Natural killer cell (primary cell): ENCODE measurements around the gene TEX53. TPM values are rescaled to one million over a fixed set of nuclear protein-coding genes. Genes with fewer than 3 reads are reported as not detected.
A peak's percentile ranks its signal among the peaks of the same experiment; 100 is the strongest.

ENCODE experiments used
- ATAC-seq, 3 donors: fragments of 150-1000 bp in 2 of 3; fragments of 200-7000 bp in 1 of 3; cut with Tn5 transposase; 1 replicate in 1 of 3; 2 replicates in 2 of 3; pipeline ENCODE4 v1.10.0; 2021; ENCODE audit warnings: mild to moderate bottlenecking in 2 of 3, moderate library complexity in 2 of 3
- DNase-seq, 2 donors: peaks; one replicate each; pipeline versions ENCODE4 v3.0.0 to v3.0.0-alpha.2; 2013 to 2021; ENCODE audit warnings: mixed read lengths in 1 of 2
- H3K27ac ChIP-seq: one replicate; pipeline ENCODE4 v1.5.1; 2013; ENCODE audit warnings: mild to moderate bottlenecking, low read length
- H3K27me3 ChIP-seq: one replicate; pipeline ENCODE4 v1.6.1; 2013; ENCODE audit warnings: low read length; ENCODE audit not compliant: control insufficient read depth, insufficient read depth
- H3K36me3 ChIP-seq: one replicate; pipeline ENCODE4 v1.6.1; 2013; ENCODE audit warnings: low read length; ENCODE audit not compliant: control insufficient read depth, insufficient read depth
- H3K4me1 ChIP-seq: one replicate; pipeline ENCODE4 v1.6.1; 2013; ENCODE audit warnings: low read length; ENCODE audit not compliant: control insufficient read depth, insufficient read depth
- H3K4me3 ChIP-seq: one replicate; pipeline ENCODE4 v1.5.1; 2013; ENCODE audit warnings: low read length
- H3K9me3 ChIP-seq: one replicate; pipeline ENCODE4 v1.6.1; 2013; ENCODE audit warnings: low read length; ENCODE audit not compliant: control insufficient read depth, insufficient read depth
- H3K27ac Mint-ChIP-seq, 2 donors: one replicate each; pipeline ENCODE4 v1.8.0; 2022; ENCODE audit warnings: mild to moderate bottlenecking in 2 of 2, mixed read lengths in 2 of 2, moderate library complexity in 1 of 2
- H3K27me3 Mint-ChIP-seq, 2 donors: one replicate each; pipeline ENCODE4 v1.8.0; 2022; ENCODE audit warnings: low read depth in 2 of 2, mixed read lengths in 2 of 2
- H3K36me3 Mint-ChIP-seq: one replicate; pipeline ENCODE4 v1.8.0; 2022; ENCODE audit warnings: mixed read lengths
- H3K4me1 Mint-ChIP-seq, 2 donors: one replicate each; pipeline ENCODE4 v1.8.0; 2022; ENCODE audit warnings: mixed read lengths in 2 of 2
- H3K4me3 Mint-ChIP-seq: one replicate; pipeline ENCODE4 v1.8.0; 2022; ENCODE audit warnings: mild to moderate bottlenecking, moderate library complexity, mixed read lengths
- H3K9me3 Mint-ChIP-seq, 2 donors: one replicate each; pipeline ENCODE4 v1.8.0; 2022; ENCODE audit warnings: mixed read lengths in 2 of 2
- WGBS: methylation state at CpG from one replicate; pipeline ENCODE4 v1.1.7; 2013; ENCODE audit warnings: missing lambda C conversion rate; ENCODE audit not compliant: insufficient coverage; 5-methylcytosine and 5-hydroxymethylcytosine counted together
- intact Hi-C: fragments of 100-400 bp; cut with micrococcal nuclease; formaldehyde crosslinking; loops from one replicate; pipeline ENCODE4 v1.14.2; 2022
- total RNA-seq, 4 donors: library from RNA; stranded (reverse); fragments of 120-200 nt in 1 of 4; gene quantifications; one replicate each; pipeline versions ENCODE4 v1.2.3 to v1.2.4, GENCODE V29; 2013 to 2022
- TF ChIP-seq, protein P1 (sequence below): fragments of 200-600 bp; IDR thresholded peaks from one replicate; pipeline ENCODE4 v1.8.0; 2022; ENCODE audit warnings: antibody characterized with exemption

The TEX53 gene
- total RNA-seq, 3 donors from 2014 or later (not counting 1 experiment from before 2014, with no cell fraction given) = not detected

DNA sequence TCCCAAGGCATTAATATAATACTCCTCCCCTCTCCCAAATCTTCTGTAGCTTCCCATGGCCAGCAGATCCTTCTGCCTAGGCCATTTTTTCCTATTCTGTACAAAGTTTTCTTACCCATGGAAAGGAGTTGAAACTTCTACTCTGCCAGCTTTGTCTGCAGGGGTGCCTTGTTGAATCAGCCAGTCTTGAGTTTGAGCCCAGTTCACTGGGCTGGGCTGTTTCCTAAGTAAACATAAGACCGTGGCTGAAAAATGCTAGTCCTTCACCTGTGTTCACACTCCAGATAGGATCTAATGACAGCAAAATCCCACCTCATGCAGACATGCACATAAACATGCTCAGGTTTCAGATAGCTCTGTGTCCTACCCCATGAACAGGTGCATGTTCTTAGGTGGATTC lies 14.0 kb upstream of the TEX53 start:
- Mint-ChIP-seq H3K4me3 (no peak overlapping the region), H3K36me3 (no peaks in the 10 kb centered on the region), H3K27ac (no peak overlapping the region), H3K9me3 (no peaks in the 10 kb centered on the region), H3K4me1 (no peaks in the 10 kb centered on the region), H3K27me3 (peaks cover 25 to 33% of the 10 kb centered on the region in 2 donors)
- TF ChIP-seq, protein P1, sequence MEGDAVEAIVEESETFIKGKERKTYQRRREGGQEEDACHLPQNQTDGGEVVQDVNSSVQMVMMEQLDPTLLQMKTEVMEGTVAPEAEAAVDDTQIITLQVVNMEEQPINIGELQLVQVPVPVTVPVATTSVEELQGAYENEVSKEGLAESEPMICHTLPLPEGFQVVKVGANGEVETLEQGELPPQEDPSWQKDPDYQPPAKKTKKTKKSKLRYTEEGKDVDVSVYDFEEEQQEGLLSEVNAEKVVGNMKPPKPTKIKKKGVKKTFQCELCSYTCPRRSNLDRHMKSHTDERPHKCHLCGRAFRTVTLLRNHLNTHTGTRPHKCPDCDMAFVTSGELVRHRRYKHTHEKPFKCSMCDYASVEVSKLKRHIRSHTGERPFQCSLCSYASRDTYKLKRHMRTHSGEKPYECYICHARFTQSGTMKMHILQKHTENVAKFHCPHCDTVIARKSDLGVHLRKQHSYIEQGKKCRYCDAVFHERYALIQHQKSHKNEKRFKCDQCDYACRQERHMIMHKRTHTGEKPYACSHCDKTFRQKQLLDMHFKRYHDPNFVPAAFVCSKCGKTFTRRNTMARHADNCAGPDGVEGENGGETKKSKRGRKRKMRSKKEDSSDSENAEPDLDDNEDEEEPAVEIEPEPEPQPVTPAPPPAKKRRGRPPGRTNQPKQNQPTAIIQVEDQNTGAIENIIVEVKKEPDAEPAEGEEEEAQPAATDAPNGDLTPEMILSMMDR = no peak
- ATAC-seq (no peak), DNase-seq (no peak)
- 82% methylated on average over 1 of the region's 1 CpG for WGBS
- Histone ChIP-seq H3K4me1 (no peaks in the 10 kb centered on the region), H3K9me3 (no peaks in the 10 kb centered on the region), H3K27me3 (no peaks in the 10 kb centered on the region), H3K36me3 (no peaks in the 10 kb centered on the region), H3K27ac (no peak overlapping the region), H3K4me3 (no peak overlapping the region)
- intact Hi-C loops = no loop called here

DNA sequence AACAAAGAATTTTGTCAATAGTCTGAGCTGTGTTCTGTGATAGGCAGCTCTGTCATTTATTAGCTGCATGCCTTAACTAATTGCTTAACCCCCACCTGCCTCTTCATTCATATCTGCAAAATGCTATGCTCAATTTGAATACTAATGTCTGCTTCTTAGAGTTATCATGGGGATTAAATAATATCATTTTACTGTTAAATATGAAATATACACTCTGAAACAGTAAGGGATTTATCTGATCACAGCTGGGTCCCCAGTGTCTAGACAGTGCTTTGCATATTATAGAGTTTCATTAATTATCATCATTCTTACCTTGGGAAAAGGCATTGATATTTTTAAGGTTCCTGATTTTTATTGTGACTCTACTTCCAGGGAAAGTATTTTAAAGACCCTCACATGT lies 12.4 kb upstream of the TEX53 start:
- H3K27ac ChIP-seq = no peak overlapping the region
- H3K27ac Mint-ChIP-seq = no peak overlapping the region
- no peak overlapping the region for H3K4me3 Mint-ChIP-seq
- no peaks in the 10 kb centered on the region for H3K9me3 Mint-ChIP-seq
- intact Hi-C loops = no loop called here
- no peak for DNase-seq
- H3K27me3 ChIP-seq = no peaks in the 10 kb centered on the region
- ATAC-seq = no peak
- peaks cover 17 to 27% of the 10 kb centered on the region in 2 donors for H3K27me3 Mint-ChIP-seq
- no peak overlapping the region for H3K4me3 ChIP-seq
- H3K9me3 ChIP-seq = no peaks in the 10 kb centered on the region
- no peaks in the 10 kb centered on the region for H3K4me1 Mint-ChIP-seq
- TF ChIP-seq, protein P1 = no peak
- no peaks in the 10 kb centered on the region for H3K4me1 ChIP-seq
- H3K36me3 Mint-ChIP-seq = no peaks in the 10 kb centered on the region
- no peaks in the 10 kb centered on the region for H3K36me3 ChIP-seq

DNA sequence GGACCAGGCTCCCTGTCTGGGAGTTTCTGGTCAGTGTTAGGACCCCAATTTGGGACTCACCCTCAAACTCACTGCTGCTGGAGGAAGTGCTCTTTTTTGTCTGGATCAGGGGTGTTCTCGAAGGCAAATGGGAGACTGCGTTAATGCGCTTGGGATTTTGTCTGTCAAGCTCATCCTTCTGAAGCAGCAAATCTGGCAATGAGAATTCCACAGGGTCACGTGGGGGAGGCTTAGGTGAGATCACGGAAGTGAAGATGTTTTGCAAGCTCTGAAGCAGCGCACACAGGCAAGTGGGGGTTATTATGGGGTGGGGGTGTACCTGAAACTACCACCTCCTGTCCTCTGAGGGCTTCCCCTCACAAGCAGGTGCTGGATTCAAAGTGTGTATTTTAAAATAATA lies 10.5 kb upstream of the TEX53 start:
- 86% methylated on average over 6 of the region's 6 CpGs for WGBS

DNA sequence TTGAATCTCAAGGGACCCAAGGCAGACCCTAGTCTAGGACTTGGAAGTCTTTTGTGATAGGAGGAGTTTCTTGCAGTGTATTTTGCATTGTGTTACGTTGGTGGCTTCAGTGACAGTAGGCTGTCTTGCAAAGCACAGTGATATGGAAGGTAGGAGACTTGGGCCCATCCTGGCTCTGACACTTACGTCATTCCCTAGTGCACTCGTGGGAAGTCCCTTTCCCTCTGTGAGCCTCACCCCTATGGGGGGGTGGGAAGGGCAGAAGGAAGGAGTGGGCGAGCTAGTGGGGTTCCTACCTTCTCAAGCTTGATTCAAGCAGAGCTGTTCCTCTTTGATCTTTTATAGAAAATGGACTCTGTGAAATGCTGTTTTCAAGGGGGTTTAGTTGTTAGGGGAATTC lies 9.2 kb upstream of the TEX53 start:
- DNase-seq (no peak), ATAC-seq (peak in 1 of 3 donors; percentile 32)
- Mint-ChIP-seq H3K4me1 (no peaks in the 10 kb centered on the region), H3K36me3 (no peaks in the 10 kb centered on the region), H3K4me3 (no peak overlapping the region), H3K27me3 (peaks cover 13 to 34% of the 10 kb centered on the region in 2 donors), H3K27ac (no peak overlapping the region), H3K9me3 (no peaks in the 10 kb centered on the region)
- TF ChIP-seq, protein P1 = no peak
- intact Hi-C loops = no loop called here
- WGBS = 92% methylated on average over 4 of the region's 4 CpGs
- no peak overlapping the region for H3K27ac ChIP-seq
- no peaks in the 10 kb centered on the region for H3K4me1 ChIP-seq
- peaks cover 3% of the 10 kb centered on the region for H3K27me3 ChIP-seq
- no peak overlapping the region for H3K4me3 ChIP-seq
- H3K9me3 ChIP-seq = no peaks in the 10 kb centered on the region
- H3K36me3 ChIP-seq = no peaks in the 10 kb centered on the region

More for the DNA sequence above, 10.5 kb upstream of the TEX53 start:
- no peak overlapping the region for H3K4me3 ChIP-seq
- Mint-ChIP-seq H3K9me3 (no peaks in the 10 kb centered on the region), H3K4me3 (no peak overlapping the region), H3K36me3 (no peaks in the 10 kb centered on the region), H3K27me3 (peaks cover 10 to 35% of the 10 kb centered on the region in 2 donors), H3K27ac (no peak overlapping the region), H3K4me1 (no peaks in the 10 kb centered on the region)
- H3K4me1 ChIP-seq = no peaks in the 10 kb centered on the region
- no peaks in the 10 kb centered on the region for H3K9me3 ChIP-seq
- intact Hi-C loops = no loop called here
- DNase-seq = no peak
- no peak for ATAC-seq
- no peak overlapping the region for H3K27ac ChIP-seq
- H3K36me3 ChIP-seq = no peaks in the 10 kb centered on the region
- TF ChIP-seq, protein P1 = no peak
- no peaks in the 10 kb centered on the region for H3K27me3 ChIP-seq
